Stimulated activated CD8-positive, alpha-beta memory T cell treated with anti-CD3 and anti-CD28 coated beads, Interleukin-7, amount 100 ng/mL, for 1 hour (primary cell): ENCODE data around the gene CDCP1.
"Not testable (repeated sequence)": the region's sequence is repeated elsewhere in the genome, so short reads cannot be mapped to it uniquely, and the experiment has no call there.

ENCODE experiments used
- DNase-seq, 2 donors: peaks; one replicate each; pipeline ENCODE4 v3.0.0-alpha.2; 2020; ENCODE audit warnings: low read depth in 2 of 2

The CDCP1 gene

DNA sequence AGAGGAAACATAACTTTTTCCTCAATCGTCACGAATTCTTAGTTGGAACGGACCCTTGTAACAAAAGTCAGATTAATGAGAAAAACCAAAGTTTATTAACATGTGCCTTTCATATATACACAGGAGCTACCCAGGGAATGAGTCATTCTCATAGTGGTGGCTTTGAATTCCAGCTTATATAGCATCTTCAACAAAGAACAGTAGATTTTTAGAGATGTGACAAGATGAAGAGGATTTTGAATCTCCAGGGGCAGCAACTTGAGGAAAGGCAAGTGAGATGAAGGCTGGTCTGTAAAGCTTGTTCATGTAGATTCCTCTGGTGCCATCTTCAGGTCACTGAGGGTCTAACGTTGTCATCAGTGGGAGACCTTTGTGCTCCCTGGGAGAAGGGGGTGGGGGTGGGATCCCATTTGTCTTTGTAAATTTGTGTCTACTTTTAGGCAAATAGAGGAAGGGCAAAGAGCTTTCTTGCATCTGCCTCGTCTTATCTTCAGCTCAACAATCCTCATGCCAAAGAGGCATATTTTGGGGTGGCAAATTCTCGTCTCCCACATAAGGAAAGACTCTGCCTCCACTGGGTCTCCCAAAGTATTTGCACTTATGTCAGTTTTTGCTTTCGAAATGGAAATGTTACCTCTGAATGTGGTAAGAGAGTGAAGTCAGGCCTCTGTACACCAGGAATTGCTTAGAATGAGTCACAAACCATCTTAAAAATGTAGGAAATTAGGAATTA, 90.6 kb downstream of the CDCP1 start:
- DNase-seq, result no peak

- no peak for DNase-seq
Measured at GRCh38 chr3:45055032-45055410, 91.2 kb downstream of the CDCP1 start.

DNA sequence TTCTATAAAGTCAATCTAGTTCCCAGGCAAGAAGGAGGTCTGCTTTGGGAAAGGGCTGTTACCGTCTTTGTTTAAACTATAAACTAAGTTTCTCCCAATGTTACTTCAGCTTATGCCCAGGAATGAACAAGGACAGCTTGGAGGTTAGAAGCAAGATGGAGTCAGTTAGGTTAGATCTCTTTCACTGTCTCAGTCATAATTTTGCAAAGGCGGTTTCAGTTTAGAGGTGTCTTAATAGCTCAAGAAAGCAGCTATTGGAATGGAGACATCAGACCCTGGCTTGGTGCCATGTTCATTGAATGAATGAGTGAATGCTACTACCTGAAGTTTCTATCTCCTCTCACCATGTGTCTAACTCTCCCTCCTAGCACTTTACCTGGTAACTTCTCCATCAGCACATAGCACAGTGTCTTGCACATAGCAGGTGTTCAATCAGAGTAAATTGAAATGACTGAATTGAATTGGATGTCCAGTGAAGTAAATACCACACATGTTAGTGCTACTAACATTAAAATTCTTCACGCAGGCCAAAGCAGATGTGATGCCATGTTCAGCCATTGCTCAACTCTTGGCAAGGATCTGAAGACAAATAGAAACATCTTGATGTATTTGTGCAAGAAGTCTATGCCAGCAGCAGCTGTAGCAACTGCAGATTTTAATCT, 91.9 kb downstream of the CDCP1 start:
- no peak for DNase-seq

GRCh38 chr3:45053805-45054195, 92.4 kb downstream of the CDCP1 start:
- DNase-seq, result not testable (repeated sequence)

DNA sequence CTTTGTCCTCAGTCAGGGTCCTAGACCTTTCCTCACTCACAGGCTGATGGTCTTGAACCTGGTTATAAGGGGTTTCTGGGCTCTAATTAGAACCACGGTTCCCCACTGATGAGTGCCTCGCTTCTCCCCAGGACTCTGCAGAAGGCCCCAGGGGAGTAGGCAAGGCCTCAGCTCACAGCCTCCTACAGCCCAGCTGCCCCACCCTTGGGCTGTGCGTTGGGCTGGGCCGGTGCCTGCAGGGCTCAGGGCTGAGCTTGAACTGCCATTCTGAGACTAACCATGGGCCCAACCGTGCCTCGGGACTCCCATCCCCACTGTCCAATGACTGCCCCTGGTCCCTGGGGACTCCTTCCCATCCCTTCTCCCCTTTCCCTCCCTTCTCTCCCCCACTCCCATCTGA, 94.5 kb downstream of the CDCP1 start:
- no peak for DNase-seq

- no peak for DNase-seq
Measured at GRCh38 chr3:45049807-45050206, 96.4 kb downstream of the CDCP1 start.

DNA sequence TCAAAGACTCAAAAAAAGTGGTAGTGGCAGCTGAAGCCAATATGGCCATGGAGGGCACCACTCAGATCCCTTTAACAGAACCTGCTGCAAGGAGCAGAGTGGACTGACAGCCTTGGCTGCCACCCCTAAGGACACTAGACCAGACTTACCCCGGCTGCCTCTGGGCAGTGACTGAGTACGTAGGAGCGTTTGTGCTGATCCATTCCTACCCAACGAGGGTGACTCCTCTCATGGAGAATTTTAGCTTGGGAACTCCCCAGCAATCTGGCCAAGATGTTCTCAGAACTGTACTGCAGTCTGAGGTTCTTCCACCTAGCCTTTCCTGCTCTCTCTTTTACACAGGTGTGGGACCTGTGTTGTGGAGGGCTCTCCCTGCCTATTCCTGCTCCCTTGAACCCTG, 97.9 kb downstream of the CDCP1 start:
- no peak for DNase-seq

DNA sequence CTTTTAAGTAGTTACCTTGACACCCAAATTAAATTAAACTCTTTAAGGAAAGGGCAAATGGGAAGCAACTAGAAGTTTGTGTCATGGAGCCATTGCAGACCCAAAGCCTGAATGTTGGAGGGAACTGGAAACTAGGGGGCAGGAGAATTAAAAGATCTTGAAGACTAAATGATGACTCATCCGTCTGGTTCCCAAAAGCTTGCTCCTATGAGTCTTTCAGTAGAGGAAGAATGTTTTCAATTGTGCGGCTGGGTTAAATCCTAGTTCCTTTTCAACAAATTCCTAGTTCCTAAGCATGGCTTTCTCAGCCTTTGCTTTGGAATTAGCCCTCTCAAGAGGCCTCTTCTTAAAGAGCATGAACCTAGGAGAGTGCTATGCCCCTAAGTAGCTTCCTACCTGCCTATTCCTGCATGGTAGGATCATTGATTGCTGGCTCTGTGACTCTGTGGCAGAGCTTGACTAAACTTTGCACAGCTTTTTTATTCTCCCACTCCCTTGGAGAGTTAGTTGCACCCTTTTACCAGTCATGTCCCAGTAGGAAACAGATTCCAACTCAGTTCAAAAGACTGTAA, 102.4 kb downstream of the CDCP1 start:
- DNase-seq, result no peak

DNA sequence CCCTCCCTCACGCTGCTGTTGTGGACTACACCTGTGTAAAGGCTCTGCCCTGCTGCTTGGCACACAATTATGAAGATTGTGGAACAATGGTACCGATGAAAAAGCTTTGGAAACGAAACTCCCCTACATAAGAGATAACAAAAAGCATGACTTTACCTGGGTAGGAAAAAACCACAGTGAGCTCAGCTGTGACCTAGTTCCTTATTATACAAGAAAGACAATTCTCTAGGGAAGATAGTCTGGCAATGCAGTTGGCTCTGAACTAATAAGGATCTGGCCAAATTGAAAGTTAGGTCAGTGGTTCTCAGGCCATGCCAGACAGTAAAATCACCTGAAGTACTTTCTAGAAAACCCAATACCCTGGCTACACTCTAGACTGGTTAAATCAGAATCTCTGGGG, 104.0 kb downstream of the CDCP1 start:
- no peak for DNase-seq

DNA sequence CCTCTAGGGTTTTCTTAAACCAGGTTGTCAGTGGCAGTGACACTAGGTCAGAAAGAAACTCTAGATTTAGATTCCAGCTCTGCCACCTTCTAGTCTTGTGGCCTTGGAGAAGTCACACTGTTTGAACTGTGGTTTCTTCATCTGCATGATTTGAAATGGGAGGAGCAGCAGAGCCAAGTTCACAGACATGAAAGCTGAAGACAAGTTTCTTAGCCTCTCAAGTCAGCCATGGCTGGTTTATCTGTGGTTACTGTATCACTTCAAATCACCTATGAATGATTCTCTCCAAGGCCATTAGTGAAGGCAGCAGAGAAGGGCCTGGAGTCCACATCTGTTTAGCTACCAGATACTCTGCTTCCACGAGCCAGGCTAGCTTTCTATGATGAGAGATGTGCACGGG, 104.5 kb downstream of the CDCP1 start:
- no peak for DNase-seq

GRCh38 chr3:45037720-45038455, 108.3 kb downstream of the CDCP1 start:
- peak; percentile 72 to 75 for DNase-seq

GRCh38 chr3:45035441-45036301, 110.5 kb downstream of the CDCP1 start:
- no peak for DNase-seq

DNA sequence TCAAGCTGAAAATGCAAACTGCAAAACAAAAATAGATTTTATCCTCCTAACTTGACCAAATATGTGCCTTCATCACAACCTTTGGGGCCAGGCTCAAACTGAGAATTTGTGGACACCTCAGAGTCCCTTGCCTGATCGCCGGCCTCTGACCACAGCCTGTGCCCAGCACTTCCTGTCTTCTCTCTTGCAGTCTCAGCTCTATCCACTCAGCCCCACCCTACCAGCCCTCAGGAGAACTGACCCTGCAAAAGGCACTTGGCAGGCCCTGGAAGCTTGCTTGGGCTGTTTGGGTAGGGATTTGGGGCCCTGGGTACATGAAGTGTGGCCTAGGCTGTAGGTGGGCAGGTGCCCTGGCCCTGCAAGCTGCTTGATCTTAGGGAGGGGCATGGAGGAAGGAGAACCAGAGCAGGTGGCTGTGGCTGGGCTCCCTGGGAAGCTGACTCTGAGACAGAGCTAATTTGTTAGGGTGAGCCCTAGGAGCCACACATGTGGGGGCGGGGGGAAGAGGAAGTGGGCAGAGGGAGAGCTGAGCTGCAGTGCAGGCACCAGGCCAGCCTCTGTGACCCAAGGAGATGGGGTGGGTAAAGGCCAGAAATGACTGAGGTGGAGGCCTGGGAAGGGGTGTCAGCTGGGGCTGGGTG, 111.4 kb downstream of the CDCP1 start:
- DNase-seq, result no peak

DNA sequence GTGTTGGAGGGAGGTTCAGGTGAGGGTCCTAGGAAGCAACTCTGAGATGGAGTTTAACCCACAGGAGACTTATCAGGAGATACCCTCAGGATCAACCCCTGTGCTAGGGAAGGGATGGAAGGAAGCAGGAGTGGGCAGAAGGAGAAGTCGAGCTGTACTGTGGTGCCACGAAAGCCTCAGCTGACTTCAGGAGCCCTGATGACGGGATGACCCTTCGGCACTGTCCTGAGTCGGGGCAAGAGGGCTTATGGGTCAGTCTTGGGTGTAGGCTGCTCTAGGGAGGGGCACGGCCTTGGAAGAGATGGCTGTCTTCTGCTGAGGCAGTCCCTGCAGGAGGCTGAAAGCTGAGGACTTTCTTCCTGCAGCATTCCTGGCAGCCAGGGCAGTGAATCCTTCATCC, 112.4 kb downstream of the CDCP1 start:
- no peak for DNase-seq
